Neural progenitor cell (in vitro differentiated cells): ENCODE data around the gene ZNF638. TPM values are rescaled to one million over a fixed set of nuclear protein-coding genes. Genes with fewer than 3 reads are reported as not detected.

ENCODE experiments used
- DNase-seq: peaks from one replicate; pipeline ENCODE4 v3.0.0-alpha.2; 2016; ENCODE audit warnings: low spot score
- H2AFZ ChIP-seq: fragments of 200-600 bp; sonication (generic); replicated peaks from 2 replicates; pipeline ENCODE4 v1.6.1; 2016; ENCODE audit warnings: antibody characterized with exemption
- H3F3A ChIP-seq: fragments of 200-600 bp; sonication (generic); 2 replicates; pipeline ENCODE4 v1.6.1; 2016; ENCODE audit warnings: antibody characterized with exemption, low read depth
- H3K27ac ChIP-seq: fragments of 200-600 bp; sonication (generic); 2 replicates; pipeline ENCODE4 v1.5.1; 2016; ENCODE audit warnings: mild to moderate bottlenecking
- H3K27me3 ChIP-seq: fragments of 200-600 bp; sonication (generic); 2 replicates; pipeline ENCODE4 v1.6.1; 2016; ENCODE audit warnings: mild to moderate bottlenecking, moderate library complexity
- H3K36me3 ChIP-seq: fragments of 200-600 bp; sonication (generic); 2 replicates; pipeline ENCODE4 v1.5.1; 2016
- H3K4me1 ChIP-seq: fragments of 200-600 bp; sonication (generic); 2 replicates; pipeline ENCODE4 v1.6.1; 2016; ENCODE audit warnings: mixed run types
- H3K4me2 ChIP-seq: fragments of 200-600 bp; sonication (generic); 2 replicates; pipeline ENCODE4 v1.6.1; 2016
- H3K4me3 ChIP-seq: fragments of 200-600 bp; sonication (generic); 2 replicates; pipeline ENCODE4 v1.5.1; 2016
- H3K79me2 ChIP-seq: fragments of 200-600 bp; sonication (generic); 2 replicates; pipeline ENCODE4 v1.6.1; 2016; ENCODE audit warnings: low read depth
- H3K9ac ChIP-seq: fragments of 200-600 bp; sonication (generic); 2 replicates; pipeline ENCODE4 v1.6.1; 2016
- H3K9me3 ChIP-seq: fragments of 200-600 bp; sonication (generic); 2 replicates; pipeline ENCODE4 v1.5.1; 2016; ENCODE audit warnings: low read depth
- H4K20me1 ChIP-seq: fragments of 200-600 bp; sonication (generic); 2 replicates; pipeline ENCODE4 v1.6.1; 2016; ENCODE audit warnings: low read depth
- H3K27ac Mint-ChIP-seq: 3 replicates; pipeline ENCODE4 v1.8.0; 2021; ENCODE audit warnings: mixed read lengths
- H3K27me3 Mint-ChIP-seq: 2 replicates; pipeline ENCODE4 v1.8.0; 2022; ENCODE audit warnings: low read depth, mild to moderate bottlenecking, inconsistent platforms, moderate library complexity, mixed read lengths; ENCODE audit not compliant: insufficient read depth
- H3K36me3 Mint-ChIP-seq: 3 replicates; pipeline ENCODE4 v1.8.0; 2021; ENCODE audit warnings: mixed read lengths
- H3K4me1 Mint-ChIP-seq: 3 replicates; pipeline ENCODE4 v1.8.0; 2021; ENCODE audit warnings: mixed read lengths
- H3K4me3 Mint-ChIP-seq: 3 replicates; pipeline ENCODE4 v1.8.0; 2021; ENCODE audit warnings: mild to moderate bottlenecking, moderate library complexity, mixed read lengths
- H3K9me3 Mint-ChIP-seq: 3 replicates; pipeline ENCODE4 v1.8.0; 2020; ENCODE audit warnings: mixed read lengths
- CTCF ChIP-seq: fragments of 200-600 bp; sonication (generic); IDR thresholded peaks from 2 replicates; pipeline ENCODE4 v1.5.1; 2017; ENCODE audit warnings: antibody characterized with exemption, mild to moderate bottlenecking
- EZH2 ChIP-seq: fragments of 200-600 bp; sonication (generic); IDR thresholded peaks from 2 replicates; pipeline ENCODE4 v1.6.1; 2017; ENCODE audit warnings: antibody characterized with exemption, mild to moderate bottlenecking, moderate library complexity
- EZH2phosphoT487 ChIP-seq: fragments of 200-600 bp; sonication (generic); IDR thresholded peaks from 2 replicates; pipeline ENCODE4 v1.6.1; 2017; ENCODE audit warnings: antibody characterized with exemption
- total RNA-seq: library from RNA; depleted of rRNA; stranded (reverse); fragments of >200 nt; gene quantifications from 2 replicates; pipeline ENCODE4 v1.2.3, GENCODE V29; 2015; ENCODE audit warnings: low replicate concordance

The ZNF638 gene
- total RNA-seq, 1 donor from 2014 or later: 362 TPM

- H3K36me3 ChIP-seq: no peaks in the 10 kb centered on the region
- peak overlapping the region; percentile 86 for H2AFZ ChIP-seq
- Mint-ChIP-seq H3K27me3 (peaks cover 18% of the 10 kb centered on the region), H3K4me1 (peaks cover 9% of the 10 kb centered on the region), H3K9me3 (no peaks in the 10 kb centered on the region), H3K36me3 (no peaks in the 10 kb centered on the region), H3K27ac (no peak overlapping the region), H3K4me3 (peak overlapping the region; percentile 79)
- no peak overlapping the region for H3K27ac ChIP-seq
- peak overlapping the region; percentile 61 for H3K4me3 ChIP-seq
- no peaks in the 10 kb centered on the region for H3K79me2 ChIP-seq
- peaks cover 7% of the 10 kb centered on the region for H3K4me1 ChIP-seq
- TF ChIP-seq CTCF: no peak
- no peak for TF ChIP-seq EZH2
- TF ChIP-seq EZH2phosphoT487: no peak
- peak overlapping the region; percentile 92 for H3K4me2 ChIP-seq
- H3F3A ChIP-seq: peaks cover 6% of the 10 kb centered on the region
- peaks cover 10% of the 10 kb centered on the region for H4K20me1 ChIP-seq
- DNase-seq: no peak
- no peak overlapping the region for H3K9ac ChIP-seq
- H3K9me3 ChIP-seq: no peaks in the 10 kb centered on the region
- peaks cover 79% of the 10 kb centered on the region for H3K27me3 ChIP-seq
These were observed 135.7 kb downstream of the ZNF638 start for GRCh38 chr2:71467180-71467815.

GRCh38 chr2:71468279-71469015 lies 136.9 kb downstream of the ZNF638 start:
- no peak for TF ChIP-seq CTCF
- TF ChIP-seq EZH2: no peak
- no peak for TF ChIP-seq EZH2phosphoT487
- Histone ChIP-seq H3K4me3 (no peak overlapping the region), H3K27ac (no peak overlapping the region), H3K9ac (no peak overlapping the region), H2AFZ (no peak overlapping the region), H3K4me1 (peaks cover 7% of the 10 kb centered on the region), H3K4me2 (no peak overlapping the region), H3K9me3 (no peaks in the 10 kb centered on the region), H3K27me3 (peaks cover 68% of the 10 kb centered on the region), H3F3A (peaks cover 6% of the 10 kb centered on the region), H3K79me2 (no peaks in the 10 kb centered on the region), H4K20me1 (peaks cover 10% of the 10 kb centered on the region), H3K36me3 (no peaks in the 10 kb centered on the region)
- DNase-seq: no peak
- no peak overlapping the region for H3K4me3 Mint-ChIP-seq
- H3K4me1 Mint-ChIP-seq: peaks cover 9% of the 10 kb centered on the region
- no peak overlapping the region for H3K27ac Mint-ChIP-seq
- H3K9me3 Mint-ChIP-seq: no peaks in the 10 kb centered on the region
- H3K27me3 Mint-ChIP-seq: peaks cover 18% of the 10 kb centered on the region
- H3K36me3 Mint-ChIP-seq: no peaks in the 10 kb centered on the region

- peaks cover 18% of the 10 kb centered on the region for H3K27me3 Mint-ChIP-seq
- H3K79me2 ChIP-seq: no peaks in the 10 kb centered on the region
- H3K27ac ChIP-seq: no peak overlapping the region
- no peak overlapping the region for H3K27ac Mint-ChIP-seq
- no peak overlapping the region for H2AFZ ChIP-seq
- H3K4me3 ChIP-seq: no peak overlapping the region
- peaks cover 9% of the 10 kb centered on the region for H3K4me1 Mint-ChIP-seq
- H3K9me3 Mint-ChIP-seq: no peaks in the 10 kb centered on the region
- no peaks in the 10 kb centered on the region for H3K9me3 ChIP-seq
- H3K4me1 ChIP-seq: peaks cover 7% of the 10 kb centered on the region
- H3K9ac ChIP-seq: no peak overlapping the region
- H3K4me2 ChIP-seq: no peak overlapping the region
- no peak for DNase-seq
- no peaks in the 10 kb centered on the region for H3K36me3 Mint-ChIP-seq
- TF ChIP-seq EZH2phosphoT487: no peak
- TF ChIP-seq EZH2: no peak
- TF ChIP-seq CTCF: no peak
- peaks cover 6% of the 10 kb centered on the region for H3F3A ChIP-seq
- peaks cover 10% of the 10 kb centered on the region for H4K20me1 ChIP-seq
- H3K4me3 Mint-ChIP-seq: no peak overlapping the region
- H3K27me3 ChIP-seq: peaks cover 55% of the 10 kb centered on the region
- no peaks in the 10 kb centered on the region for H3K36me3 ChIP-seq
These were observed 138.1 kb downstream of the ZNF638 start for GRCh38 chr2:71469403-71470398.
